HS-5 (cell line): ENCODE measurements around the gene ZNF408.

Experiments
- DNase-seq: peaks from one replicate; pipeline ENCODE4 v3.0.0-alpha.2; 2012; ENCODE audit warnings: low read depth

ZNF408 gene

DNA sequence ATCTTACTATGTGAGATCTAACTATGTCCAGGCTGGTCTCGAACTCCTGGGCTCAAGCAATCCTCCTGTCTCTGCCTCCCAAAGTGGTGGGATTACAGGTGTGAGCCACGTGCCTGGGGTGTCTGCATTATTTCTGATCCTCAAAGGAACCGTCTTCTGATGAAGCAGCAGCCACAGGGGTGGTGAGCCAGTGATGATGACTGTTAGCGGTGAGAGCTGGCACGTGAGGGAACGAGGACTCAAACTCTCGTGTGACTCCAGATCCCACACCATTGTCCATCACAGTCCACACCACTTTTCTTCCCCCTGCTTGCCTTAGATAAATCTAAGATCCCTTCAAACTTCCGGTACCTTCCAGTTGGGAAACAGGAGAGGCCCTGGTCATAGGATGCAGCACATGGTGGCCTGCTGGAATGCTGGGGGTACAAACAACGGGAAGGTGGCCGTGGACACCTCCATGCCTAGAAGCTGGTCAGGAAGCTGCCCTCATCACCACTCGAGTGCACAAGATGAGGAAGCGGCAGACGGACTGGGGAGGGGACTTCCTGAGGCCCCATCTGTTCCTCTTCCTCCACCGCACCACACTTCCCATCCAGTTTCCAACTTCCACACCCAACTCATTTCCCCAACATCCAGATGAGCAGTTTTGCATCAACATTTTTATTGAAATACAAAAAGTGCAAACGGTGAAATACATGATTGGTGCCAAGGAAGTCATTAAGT is 24.2 kb upstream of the ZNF408 start:
- DNase-seq, result no peak

DNA sequence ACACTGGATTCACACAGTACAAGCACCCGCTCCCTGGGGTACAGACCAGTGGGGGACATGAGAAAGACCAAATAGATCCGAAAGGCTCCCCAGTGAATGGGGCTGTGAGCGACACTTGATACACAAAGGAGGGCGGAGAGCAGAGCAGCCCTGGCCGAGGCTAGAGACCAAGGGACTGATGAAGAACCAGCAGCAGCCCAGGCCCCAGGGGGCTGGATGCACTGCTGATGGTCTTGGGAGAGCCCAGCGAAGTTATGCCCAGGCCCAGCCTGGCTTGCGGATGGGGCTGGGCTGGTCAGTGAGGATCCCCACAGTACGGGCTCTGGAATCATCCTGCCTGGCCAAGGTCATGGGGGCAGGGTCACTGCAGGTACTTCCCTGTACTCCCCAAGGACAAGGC is 23.7 kb upstream of the ZNF408 start:
- no peak for DNase-seq

GRCh38 chr11:46677991-46678740 is 22.7 kb upstream of the ZNF408 start:
- no peak for DNase-seq

DNA sequence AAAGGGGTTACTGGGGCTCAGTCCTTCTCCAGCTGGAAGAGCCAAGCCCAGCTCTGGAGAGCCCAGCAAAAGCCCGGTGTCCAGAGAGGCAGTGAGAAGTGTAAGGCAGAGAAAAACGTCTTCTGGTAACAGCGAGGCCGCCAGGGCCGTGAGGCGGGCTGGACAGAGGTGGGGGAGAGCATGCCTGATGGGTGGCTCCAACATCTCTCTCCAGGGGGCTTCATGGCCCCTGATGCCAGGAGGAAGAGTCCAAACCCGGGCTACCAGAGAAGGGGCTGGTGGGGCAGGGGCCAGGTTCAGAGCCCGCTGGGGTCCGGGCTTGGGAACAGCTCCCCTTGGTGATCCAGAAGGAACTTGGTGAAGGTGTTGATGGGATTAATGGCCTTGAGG is 22.1 kb upstream of the ZNF408 start:
- DNase-seq, result no peak

- no peak for DNase-seq
Observed at GRCh38 chr11:46679241-46680163, 21.3 kb upstream of the ZNF408 start.

DNA sequence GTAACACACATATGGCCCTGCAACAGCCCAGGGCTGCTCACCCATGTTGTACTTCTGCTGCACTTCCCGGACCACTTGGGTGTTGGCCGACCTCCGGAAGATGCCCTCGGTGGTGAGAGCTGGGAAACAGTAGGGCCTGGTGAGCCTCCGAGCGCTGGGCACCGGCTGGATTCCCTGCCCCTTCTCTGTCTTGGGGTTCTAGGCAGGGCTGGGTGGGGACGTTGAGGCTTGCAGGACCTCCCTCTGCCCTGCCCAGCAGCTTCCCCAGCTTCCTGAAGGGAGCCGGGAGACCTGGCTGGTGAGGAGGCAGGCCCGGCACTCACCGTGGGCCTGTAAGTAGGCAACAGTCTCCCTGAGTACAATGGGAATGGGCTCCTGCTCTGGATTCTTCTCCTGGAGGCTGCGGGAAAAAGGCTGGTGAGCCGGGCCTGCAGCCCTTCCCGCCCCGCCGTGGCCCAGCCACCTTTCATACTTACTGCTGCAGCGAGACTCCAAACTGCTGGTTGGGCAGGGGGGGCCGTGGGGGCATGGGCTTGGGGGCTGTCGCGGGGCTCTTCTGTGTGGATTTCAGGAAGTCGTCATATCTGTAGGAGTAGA is 20.6 kb upstream of the ZNF408 start:
- DNase-seq, result no peak

DNA sequence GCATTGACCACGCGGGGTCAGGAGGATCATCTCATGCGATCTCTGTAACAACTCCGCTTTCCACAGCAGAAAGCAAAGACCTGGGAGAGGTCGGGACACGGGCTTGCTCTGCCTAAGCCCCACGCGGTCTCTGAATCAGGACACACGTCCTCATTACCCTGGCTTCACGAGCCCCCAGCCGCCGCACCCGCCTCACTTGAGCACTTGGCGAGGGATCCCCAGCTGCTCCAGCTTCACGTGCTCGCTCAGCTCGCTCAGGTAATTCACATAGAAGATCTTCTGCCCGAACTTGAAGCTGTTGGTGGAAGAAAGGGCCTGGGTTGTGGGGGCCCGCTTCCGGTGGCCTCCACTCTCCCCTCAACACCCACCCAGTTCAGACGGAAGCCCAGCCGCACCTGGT is 20.0 kb upstream of the ZNF408 start:
- no peak for DNase-seq

- DNase-seq, result no peak
Observed at GRCh38 chr11:46681814-46682213, 19.0 kb upstream of the ZNF408 start.

GRCh38 chr11:46682773-46683752 is 17.8 kb upstream of the ZNF408 start:
- DNase-seq, result no peak

- no peak for DNase-seq
Observed at GRCh38 chr11:46684367-46684766, 16.5 kb upstream of the ZNF408 start.

GRCh38 chr11:46686886-46687795 is 13.7 kb upstream of the ZNF408 start:
- DNase-seq, result no peak

GRCh38 chr11:46690702-46691101 is 10.1 kb upstream of the ZNF408 start:
- DNase-seq, result no peak

GRCh38 chr11:46692450-46692849 is 8.4 kb upstream of the ZNF408 start:
- no peak for DNase-seq

DNA sequence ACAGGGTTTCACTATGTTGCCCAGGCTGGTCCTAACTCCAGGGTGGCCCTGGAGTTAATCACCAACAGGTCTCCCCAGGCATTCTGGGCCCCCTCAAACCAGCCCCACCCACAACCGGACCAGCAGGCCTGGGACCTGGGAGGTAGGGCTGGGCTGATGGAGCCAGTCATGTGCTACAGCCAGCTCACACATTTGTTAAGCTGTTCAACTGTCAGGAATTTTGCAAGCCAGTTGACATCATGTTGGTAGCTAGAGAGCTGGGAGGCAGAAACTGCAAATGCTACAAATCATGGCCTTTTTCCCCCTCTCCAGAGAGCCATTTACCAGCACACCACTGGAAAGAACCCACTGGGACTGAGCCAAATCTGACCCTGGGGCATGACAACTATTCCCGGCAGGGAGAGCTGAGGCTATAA is 7.2 kb upstream of the ZNF408 start:
- no peak for DNase-seq

- no peak for DNase-seq
Observed at GRCh38 chr11:46694072-46694471, 6.8 kb upstream of the ZNF408 start.

DNA sequence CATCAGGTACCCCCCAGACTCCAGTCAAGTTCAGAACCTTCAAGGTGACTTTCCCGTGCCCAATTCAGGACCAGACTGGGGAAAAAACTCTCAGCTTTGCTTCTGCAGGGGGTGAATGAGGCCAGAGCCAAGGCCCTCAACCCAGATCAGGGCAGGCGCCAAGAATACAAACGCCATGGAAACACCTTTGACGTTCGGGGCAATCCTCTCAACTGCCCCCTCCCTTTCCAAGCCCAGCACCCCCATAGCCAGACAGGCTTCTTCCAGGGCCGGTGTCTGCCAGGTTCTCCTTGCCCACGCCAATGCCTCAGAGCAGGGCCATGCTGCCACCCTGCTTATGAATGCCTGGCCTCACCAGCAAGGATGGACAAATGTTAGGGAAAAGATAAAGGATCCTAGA is 6.2 kb upstream of the ZNF408 start:
- no peak for DNase-seq

DNA sequence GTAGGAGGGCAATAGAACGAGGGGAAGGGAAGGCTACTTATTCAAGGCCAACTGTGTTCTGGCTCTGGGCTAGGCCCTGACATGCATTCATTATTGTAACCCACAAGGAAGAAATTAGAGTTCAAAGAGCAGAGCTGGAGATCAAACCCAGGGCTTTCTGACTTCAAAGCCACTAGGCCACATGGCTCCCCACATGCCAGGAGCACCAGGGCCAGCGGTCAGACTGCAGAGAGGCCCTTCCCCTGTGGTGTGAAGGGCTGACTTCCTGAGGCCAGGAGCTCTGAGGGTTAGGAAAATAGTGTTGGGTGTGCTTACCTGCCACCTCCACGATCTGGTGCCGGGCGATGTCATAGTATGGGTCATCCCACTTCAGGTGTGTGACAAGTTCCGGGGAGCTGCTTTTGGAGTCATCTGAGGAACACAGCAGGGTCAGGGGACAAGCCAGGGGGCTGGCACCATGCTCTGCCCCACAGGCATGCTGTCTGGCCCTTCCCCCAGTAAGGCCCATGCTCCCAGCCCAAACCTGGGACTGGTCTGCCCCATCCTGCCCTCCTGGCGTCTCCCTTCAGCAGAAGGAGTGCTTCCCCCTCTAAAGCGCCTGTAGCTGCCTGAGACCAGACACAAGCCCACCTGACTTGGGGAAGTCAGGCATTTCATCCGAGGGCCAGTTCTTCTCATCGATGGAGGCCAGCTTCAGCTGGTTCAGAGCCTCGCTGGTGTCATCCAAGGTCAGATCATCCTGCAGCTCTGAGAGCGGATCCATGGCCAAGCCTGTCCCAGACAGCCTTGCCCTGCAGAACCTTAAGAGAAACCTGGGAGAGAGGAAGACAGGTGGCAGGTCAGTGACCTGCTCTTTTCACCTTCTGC is 5.3 kb upstream of the ZNF408 start:
- DNase-seq, result no peak

- no peak for DNase-seq
Observed at GRCh38 chr11:46696212-46696558, 4.6 kb upstream of the ZNF408 start.

GRCh38 chr11:46697303-46697702 is 3.5 kb upstream of the ZNF408 start:
- no peak for DNase-seq
